GM12801 (cell line): ENCODE results near the gene UPF3A.

Experiments
- TF ChIP-seq, protein P1 (sequence below): IDR thresholded peaks from one replicate; pipeline ENCODE4 v1.5.1; 2011; ENCODE audit warnings: control low read depth; ENCODE audit not compliant: insufficient read length; ENCODE audit errors: extremely low read depth

Gene UPF3A

DNA sequence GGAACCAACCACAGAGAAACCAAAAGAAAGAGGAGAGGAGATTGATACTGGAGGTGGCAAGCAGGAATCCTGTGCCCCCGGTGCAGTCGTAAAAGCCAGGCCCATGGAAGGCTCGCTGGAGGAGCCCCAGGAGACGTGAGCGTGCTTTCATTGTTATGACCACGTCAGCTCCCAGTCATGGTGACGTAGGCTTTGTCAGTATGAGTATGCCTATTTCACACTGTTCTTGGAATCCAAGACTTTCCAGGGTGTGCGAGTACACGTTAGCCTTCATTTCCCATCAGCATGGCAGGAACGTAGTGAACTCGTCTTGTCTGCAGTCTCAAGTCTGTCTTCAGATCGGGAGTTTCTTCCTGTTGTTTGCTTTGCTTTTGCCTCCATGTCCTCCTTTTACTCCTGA is 17.5 kb downstream of the UPF3A start:
- TF ChIP-seq, protein P1, sequence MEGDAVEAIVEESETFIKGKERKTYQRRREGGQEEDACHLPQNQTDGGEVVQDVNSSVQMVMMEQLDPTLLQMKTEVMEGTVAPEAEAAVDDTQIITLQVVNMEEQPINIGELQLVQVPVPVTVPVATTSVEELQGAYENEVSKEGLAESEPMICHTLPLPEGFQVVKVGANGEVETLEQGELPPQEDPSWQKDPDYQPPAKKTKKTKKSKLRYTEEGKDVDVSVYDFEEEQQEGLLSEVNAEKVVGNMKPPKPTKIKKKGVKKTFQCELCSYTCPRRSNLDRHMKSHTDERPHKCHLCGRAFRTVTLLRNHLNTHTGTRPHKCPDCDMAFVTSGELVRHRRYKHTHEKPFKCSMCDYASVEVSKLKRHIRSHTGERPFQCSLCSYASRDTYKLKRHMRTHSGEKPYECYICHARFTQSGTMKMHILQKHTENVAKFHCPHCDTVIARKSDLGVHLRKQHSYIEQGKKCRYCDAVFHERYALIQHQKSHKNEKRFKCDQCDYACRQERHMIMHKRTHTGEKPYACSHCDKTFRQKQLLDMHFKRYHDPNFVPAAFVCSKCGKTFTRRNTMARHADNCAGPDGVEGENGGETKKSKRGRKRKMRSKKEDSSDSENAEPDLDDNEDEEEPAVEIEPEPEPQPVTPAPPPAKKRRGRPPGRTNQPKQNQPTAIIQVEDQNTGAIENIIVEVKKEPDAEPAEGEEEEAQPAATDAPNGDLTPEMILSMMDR: no peak

DNA sequence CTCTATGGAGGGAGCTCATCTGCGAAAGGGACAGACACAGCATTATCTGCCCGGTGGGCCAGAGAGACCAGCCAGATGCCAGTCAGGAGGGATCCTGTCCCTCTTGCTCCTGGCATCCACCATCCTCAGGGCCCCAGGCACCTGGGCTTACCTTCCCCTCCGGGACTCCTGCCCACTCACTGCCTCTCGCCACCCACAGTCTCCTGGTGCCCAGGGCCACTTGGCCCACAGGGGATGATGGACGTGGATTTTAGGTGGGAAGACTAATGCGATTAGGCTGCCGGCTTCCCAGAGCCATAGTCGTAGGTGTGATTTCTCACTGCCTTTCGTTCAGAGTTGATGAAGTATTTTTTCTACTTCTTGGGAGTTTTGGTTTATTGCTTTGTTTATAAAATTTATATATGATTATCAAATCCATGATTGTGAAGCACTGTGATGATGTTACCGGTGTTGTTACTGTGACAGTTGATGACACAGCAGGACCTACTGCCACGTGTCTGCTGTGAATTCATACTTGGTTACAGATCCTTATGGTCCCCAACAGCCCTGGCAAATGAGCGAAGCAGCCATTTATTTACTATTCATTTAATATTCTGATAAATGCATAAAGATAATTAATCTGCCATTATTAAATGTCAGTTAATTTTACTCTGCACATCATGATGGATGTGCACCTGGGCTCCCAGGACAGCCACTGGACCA is 18.4 kb downstream of the UPF3A start:
- TF ChIP-seq, protein P1: no peak

DNA sequence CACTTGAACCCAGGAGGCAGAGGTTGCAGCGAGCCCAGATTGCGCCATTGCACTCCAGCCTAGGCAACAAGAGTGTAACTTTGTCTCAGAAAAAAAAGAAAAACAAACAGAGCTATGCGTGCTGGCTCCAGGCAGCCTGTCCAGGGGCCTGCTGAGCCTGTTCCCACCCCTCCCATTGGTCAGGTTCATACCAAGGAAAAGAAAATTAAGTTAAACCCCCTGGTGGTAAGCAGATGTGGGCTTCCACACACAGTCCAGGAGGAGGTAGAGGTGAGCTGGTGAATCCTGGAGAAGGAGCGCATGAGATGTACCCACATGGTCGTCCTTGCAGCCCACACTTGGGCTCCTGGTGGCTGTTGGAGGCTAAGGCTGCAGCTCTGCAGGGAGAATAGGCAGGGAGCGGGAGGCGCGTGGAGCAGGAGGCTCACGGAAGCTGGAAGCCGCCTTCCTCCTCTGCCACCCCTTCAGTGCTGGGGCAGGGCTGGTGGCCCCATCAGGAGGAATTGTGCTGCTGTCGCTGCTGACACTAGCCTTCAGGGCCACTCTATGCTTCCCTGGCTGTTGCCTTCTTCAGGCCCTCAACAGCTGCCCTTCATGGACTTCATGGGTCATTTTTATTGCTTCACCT is 22.4 kb downstream of the UPF3A start:
- TF ChIP-seq, protein P1: no peak

DNA sequence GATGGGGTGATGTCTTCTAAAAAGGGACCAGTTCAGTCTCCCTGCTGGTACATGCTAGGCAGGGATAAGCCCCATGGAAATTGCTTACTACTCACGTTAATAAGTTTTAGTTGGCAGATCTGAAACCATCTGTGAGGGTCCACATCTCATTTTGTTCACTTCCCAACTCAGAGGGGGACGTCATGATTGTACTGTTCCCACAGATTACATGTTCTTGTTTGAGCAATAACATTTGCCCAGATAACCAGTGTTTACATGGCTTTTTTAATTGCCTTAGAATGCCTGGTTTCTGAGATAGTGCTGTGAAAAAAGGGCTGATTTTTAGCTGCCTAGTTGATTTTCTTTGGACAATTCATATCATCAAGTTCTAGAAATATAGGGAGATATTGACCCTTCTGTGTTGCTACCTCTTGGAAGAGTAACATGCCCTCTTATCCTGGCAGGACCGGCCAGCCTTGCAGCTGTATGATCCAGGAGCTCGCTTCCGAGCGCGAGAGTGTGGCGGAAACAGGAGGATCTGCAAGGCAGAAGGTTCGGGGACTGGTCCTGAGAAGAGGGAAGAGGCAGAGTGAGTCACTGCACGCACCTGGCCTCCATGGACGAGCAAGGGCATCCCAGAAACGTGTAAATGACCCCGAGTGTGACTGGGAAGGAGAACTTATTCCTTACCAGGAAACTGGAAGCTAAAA is 23.1 kb downstream of the UPF3A start:
- TF ChIP-seq, protein P1: no peak

DNA sequence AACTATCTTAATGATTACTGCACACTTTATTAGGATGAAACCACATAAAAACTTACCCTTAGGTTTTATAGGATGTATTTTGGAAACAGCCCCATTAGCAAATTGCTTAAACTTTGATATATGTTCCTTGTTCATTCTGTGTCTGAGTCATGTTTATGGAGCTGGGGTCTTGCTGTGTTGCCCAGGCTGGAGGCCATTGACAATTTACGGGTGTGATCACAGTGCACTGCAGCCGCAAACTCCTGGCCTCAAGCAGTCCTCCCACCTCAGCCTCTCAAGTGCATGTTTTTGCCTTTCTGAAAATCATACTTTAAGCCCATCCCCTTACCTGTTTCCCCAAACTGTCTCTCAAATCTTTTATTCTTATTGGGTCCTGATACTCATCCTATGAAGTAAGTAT is 27.7 kb downstream of the UPF3A start:
- TF ChIP-seq, protein P1: no peak

DNA sequence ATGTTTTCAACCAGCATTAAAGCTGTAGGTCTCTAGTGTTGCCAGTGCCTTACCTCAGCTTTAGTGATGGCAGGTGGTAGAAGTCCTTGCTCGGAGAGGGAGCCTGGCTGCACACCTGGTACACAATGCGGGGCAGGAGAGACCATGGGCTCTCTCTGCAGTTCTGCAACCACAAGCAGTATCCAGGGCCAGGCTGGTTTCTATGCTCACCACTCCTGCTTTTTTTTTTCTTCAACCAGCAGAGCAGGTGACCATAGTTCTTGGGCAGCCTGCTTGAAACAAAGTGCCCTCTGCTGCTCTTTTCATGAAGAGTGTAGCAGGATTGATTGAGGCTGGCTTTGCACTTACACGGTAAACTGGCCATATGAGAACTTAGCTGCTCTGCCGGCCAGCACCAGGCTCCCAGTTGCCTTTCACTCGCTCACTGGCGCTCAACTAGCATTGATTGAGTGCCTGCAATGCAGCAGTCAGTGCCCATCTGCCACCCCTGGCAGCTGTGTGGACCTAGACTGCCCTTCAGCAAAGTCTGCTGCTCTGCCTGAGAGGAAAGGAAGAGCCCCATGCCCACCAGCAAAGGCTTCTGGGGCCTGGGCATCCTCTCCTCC is 28.5 kb downstream of the UPF3A start:
- TF ChIP-seq, protein P1: no peak

DNA sequence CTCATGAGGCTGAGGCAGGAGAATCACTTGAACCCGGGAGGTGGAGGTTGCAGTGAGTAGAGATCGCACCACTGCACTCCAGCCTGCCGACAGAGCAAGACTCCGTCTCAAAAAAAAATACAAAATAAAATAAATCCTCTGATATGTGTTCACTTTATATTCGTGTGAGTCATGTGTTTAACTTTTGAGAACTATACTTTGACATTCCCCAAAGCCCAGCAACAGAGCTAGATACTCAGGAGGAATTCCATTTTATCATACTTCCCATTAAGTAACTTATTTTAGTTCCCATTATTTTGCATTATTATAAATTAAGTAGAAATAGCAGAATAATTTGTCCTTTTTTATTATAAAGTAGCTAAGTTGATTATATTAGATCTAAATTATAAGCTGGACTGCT is 29.6 kb downstream of the UPF3A start:
- TF ChIP-seq, protein P1: no peak
